ENCODE measurements around the gene SPATS2L.

SPATS2L gene

GRCh38 chr2:200376513-200377354, 70.2 kb downstream of the SPATS2L start:
- Histone ChIP-seq H3K36me3 (no peaks in the 10 kb centered on the region), H3K4me1 (peaks cover 0 to 55% (median 35%) of the 10 kb centered on the region in 4 donors), H3K4me3 (no peak overlapping the region), H3K27ac (peak overlapping the region in 1 of 2 donors; percentile 16), H3K27me3 (no peaks in the 10 kb centered on the region), H3K9me3 (no peaks in the 10 kb centered on the region)
- DNase-seq = no peak
- TF ChIP-seq CTCF (IDR thresholded peaks at IDR 0.05) = no peak
- intact Hi-C loops (cut with DNase I; ENCODE audit: low total_unique reads) = no loop called here

- H3K36me3 ChIP-seq = no peaks in the 10 kb centered on the region
- H3K27me3 ChIP-seq = no peaks in the 10 kb centered on the region
- H3K9me3 ChIP-seq = no peaks in the 10 kb centered on the region
- peaks cover 0 to 63% (median 35%) of the 10 kb centered on the region in 4 donors for H3K4me1 ChIP-seq
- TF ChIP-seq CTCF (IDR thresholded peaks at IDR 0.05) = no peak
- no peak overlapping the region for H3K4me3 ChIP-seq
- DNase-seq = no peak
- H3K27ac ChIP-seq = peak overlapping the region; percentile 65 to 69
- intact Hi-C loops (cut with DNase I; ENCODE audit: low total_unique reads) = no loop called here
Measured at GRCh38 chr2:200377355-200378336, 71.2 kb downstream of the SPATS2L start.

- Histone ChIP-seq H3K27ac (peak overlapping the region; percentile 65 to 69), H3K4me3 (peak overlapping the region; percentile 9 to 21), H3K27me3 (no peaks in the 10 kb centered on the region), H3K4me1 (peaks cover 0 to 74% (median 35%) of the 10 kb centered on the region in 4 donors), H3K36me3 (no peaks in the 10 kb centered on the region), H3K9me3 (no peaks in the 10 kb centered on the region)
- intact Hi-C loops (cut with DNase I; ENCODE audit: low total_unique reads) = no loop called here
- DNase-seq = no peak
- TF ChIP-seq CTCF (IDR thresholded peaks at IDR 0.05) = no peak
Measured at GRCh38 chr2:200378652-200379290, 72.3 kb downstream of the SPATS2L start.

- DNase-seq = no peak
- Histone ChIP-seq H3K36me3 (no peaks in the 10 kb centered on the region), H3K27ac (peak overlapping the region; percentile 65 to 69), H3K27me3 (no peaks in the 10 kb centered on the region), H3K4me1 (peaks cover 0 to 75% (median 35%) of the 10 kb centered on the region in 4 donors), H3K9me3 (no peaks in the 10 kb centered on the region), H3K4me3 (no peak overlapping the region)
- intact Hi-C loops (cut with DNase I; ENCODE audit: low total_unique reads) = no loop called here
- TF ChIP-seq CTCF (IDR thresholded peaks at IDR 0.05) = no peak
Measured at GRCh38 chr2:200379481-200380090, 73.1 kb downstream of the SPATS2L start.

GRCh38 chr2:200380091-200380561, 73.6 kb downstream of the SPATS2L start:
- H3K27me3 ChIP-seq = no peaks in the 10 kb centered on the region
- no peak for DNase-seq
- TF ChIP-seq CTCF (IDR thresholded peaks at IDR 0.05) = no peak
- no peak overlapping the region for H3K4me3 ChIP-seq
- peaks cover 0 to 75% (median 35%) of the 10 kb centered on the region in 4 donors for H3K4me1 ChIP-seq
- no peaks in the 10 kb centered on the region for H3K36me3 ChIP-seq
- peak overlapping the region in 1 of 2 donors; percentile 69 for H3K27ac ChIP-seq
- intact Hi-C loops (cut with DNase I; ENCODE audit: low total_unique reads) = no loop called here
- no peaks in the 10 kb centered on the region for H3K9me3 ChIP-seq

Data from tibial artery (tissue), 4 donors.